HEK293 (cell line): ENCODE results near the gene ALLC.
A peak's percentile ranks its signal among the peaks of the same experiment; 100 is the strongest.

ENCODE experiments used
- CTCF ChIA-PET: fragments of 350-600 bp; formaldehyde crosslinking; extraction: SDS; loops from one replicate; lab custom pipeline; 2021; ENCODE audit warnings: antibody characterized with exemption; lab: Yijun Ruan, JAX
- POLR2A ChIA-PET: fragments of 300-600 bp; formaldehyde crosslinking; extraction: SDS; loops from one replicate; lab custom pipeline; 2020; ENCODE audit warnings: antibody characterized with exemption, inconsistent platforms; lab: Yijun Ruan, JAX
- H3K27ac ChIP-seq: fragments of 200-500 bp; sonication (Bioruptor generic); 2 replicates; pipeline ENCODE4 v1.5.1; 2014; ENCODE audit warnings: low read depth, low read length, control low read depth, inconsistent platforms; ENCODE audit errors: extremely low read depth
- H3K36me3 ChIP-seq, 2 experiments: fragments of 200-500 bp in 1 of 2; sonication (Bioruptor generic) in 1 of 2; 1 replicate in 1 of 2; 2 replicates in 1 of 2; pipeline ENCODE4 v1.5.1; 2014 to 2017; ENCODE audit warnings: inconsistent platforms in 2 of 2, low read length in 2 of 2; ENCODE audit not compliant: control insufficient read depth in 2 of 2, insufficient read depth in 1 of 2
- H3K4me1 ChIP-seq: fragments of 200-500 bp; sonication (Bioruptor generic); 2 replicates; pipeline ENCODE4 v1.5.1; 2014; ENCODE audit warnings: mild to moderate bottlenecking, low read length, inconsistent platforms; ENCODE audit not compliant: control insufficient read depth, insufficient read depth
- H3K4me3 ChIP-seq: 2 replicates; pipeline ENCODE4 v1.5.1; 2011; ENCODE audit warnings: low read depth, mild to moderate bottlenecking, control low read depth, low read length, moderate library complexity
- H3K9me3 ChIP-seq: fragments of 200-500 bp; sonication (Bioruptor generic); 2 replicates; pipeline ENCODE4 v1.5.1; 2014; ENCODE audit warnings: low read depth, low read length, inconsistent platforms; ENCODE audit not compliant: control insufficient read depth, insufficient read depth
- CTCF ChIP-seq: fragments of 450-650 bp; formaldehyde crosslinking; IDR thresholded peaks from 2 replicates; pipeline ENCODE4 v1.5.1; 2016; ENCODE audit warnings: missing biosample characterization, missing genetic modification characterization
- EGR2 ChIP-seq: fragments of 450-650 bp; formaldehyde crosslinking; IDR thresholded peaks from 2 replicates; pipeline ENCODE4 v1.5.1; 2016; ENCODE audit warnings: low read depth, missing biosample characterization, missing genetic modification characterization
- GFI1B ChIP-seq: fragments of 450-650 bp; formaldehyde crosslinking; IDR thresholded peaks from 2 replicates; pipeline ENCODE4 v1.5.1; 2016; ENCODE audit warnings: missing biosample characterization, missing genetic modification characterization
- GLI4 ChIP-seq: fragments of 450-650 bp; formaldehyde crosslinking; IDR thresholded peaks from 2 replicates; pipeline ENCODE4 v1.5.1; 2016; ENCODE audit warnings: missing biosample characterization, missing genetic modification characterization
- HOXC10 ChIP-seq: sonication (generic); formaldehyde crosslinking; IDR thresholded peaks from 2 replicates; pipeline ENCODE4 v1.8.1; 2023; ENCODE audit warnings: mild to moderate bottlenecking, missing genetic modification reagents
- SCRT1 ChIP-seq: fragments of 450-650 bp; formaldehyde crosslinking; IDR thresholded peaks from 2 replicates; pipeline ENCODE4 v1.5.1; 2016; ENCODE audit warnings: missing biosample characterization, missing genetic modification characterization, borderline replicate concordance
- SCRT2 ChIP-seq: fragments of 450-650 bp; formaldehyde crosslinking; IDR thresholded peaks from 2 replicates; pipeline ENCODE4 v1.5.1; 2016; ENCODE audit warnings: missing biosample characterization, missing genetic modification characterization
- ZEB2 ChIP-seq: fragments of 450-650 bp; formaldehyde crosslinking; IDR thresholded peaks from 2 replicates; pipeline ENCODE4 v1.5.1; 2016; ENCODE audit warnings: missing biosample characterization, missing genetic modification characterization
- ZFP37 ChIP-seq: fragments of 450-650 bp; formaldehyde crosslinking; IDR thresholded peaks from 2 replicates; pipeline ENCODE4 v1.5.1; 2016; ENCODE audit warnings: missing biosample characterization, missing genetic modification characterization
- ZNF324 ChIP-seq: fragments of 450-650 bp; formaldehyde crosslinking; IDR thresholded peaks from 2 replicates; pipeline ENCODE4 v1.5.1; 2016; ENCODE audit warnings: missing biosample characterization, missing genetic modification characterization
- ZNF350 ChIP-seq: fragments of 450-650 bp; formaldehyde crosslinking; IDR thresholded peaks from 2 replicates; pipeline ENCODE4 v1.5.0; 2017; ENCODE audit warnings: missing biosample characterization, mild to moderate bottlenecking, missing genetic modification characterization
- ZNF404 ChIP-seq: fragments of 450-650 bp; formaldehyde crosslinking; IDR thresholded peaks from 2 replicates; pipeline ENCODE4 v1.5.1; 2017; ENCODE audit warnings: missing biosample characterization, missing genetic modification characterization
- ZNF473 ChIP-seq: fragments of 450-650 bp; formaldehyde crosslinking; IDR thresholded peaks from 2 replicates; pipeline ENCODE4 v1.5.1; 2017; ENCODE audit warnings: missing biosample characterization, missing genetic modification characterization
- ZNF654 ChIP-seq: fragments of 450-650 bp; formaldehyde crosslinking; IDR thresholded peaks from 2 replicates; pipeline ENCODE4 v1.5.1; 2016; ENCODE audit warnings: low read depth, missing biosample characterization, missing genetic modification characterization
- ZSCAN23 ChIP-seq: fragments of 450-650 bp; formaldehyde crosslinking; IDR thresholded peaks from 2 replicates; pipeline ENCODE4 v1.5.1; 2016; ENCODE audit warnings: missing biosample characterization, missing genetic modification characterization

Gene ALLC

GRCh38 chr2:3683748-3684454 is 25.9 kb downstream of the ALLC start:
- POLR2A ChIA-PET, result no interaction called here
- TF ChIP-seq ZFP37 (no peak), ZNF324 (tag by site-specific recombination) (no peak), SCRT1 (tag by site-specific recombination) (0 out of 2 replicates have a peak, but pooled peaks have one; percentile 24), SCRT2 (0 out of 2 replicates have a peak, but pooled peaks have one; percentile 44)
- Histone ChIP-seq H3K36me3 (no peaks in the 10 kb centered on the region), H3K4me1 (no peaks in the 10 kb centered on the region), H3K9me3 (no peaks in the 10 kb centered on the region), H3K27ac (no peak overlapping the region), H3K4me3 (no peak overlapping the region)
- CTCF ChIA-PET, result no interaction called here

- TF ChIP-seq ZNF404 (tag by site-specific recombination) (no peak), ZNF473 (no peak)
- Histone ChIP-seq H3K4me3 (no peak overlapping the region), H3K4me1 (no peaks in the 10 kb centered on the region), H3K9me3 (no peaks in the 10 kb centered on the region), H3K27ac (no peak overlapping the region), H3K36me3 (no peaks in the 10 kb centered on the region)
- ChIA-PET CTCF (interaction anchor here (0.6 to 0.9 kb wide), 2 partner anchors 39 to 843 kb away, joined by 3 to 4 read pairs; no protein-coding TSS in a partner anchor), POLR2A (no interaction called here)
These were observed 32.2 kb downstream of the ALLC start for GRCh38 chr2:3689998-3690748.

GRCh38 chr2:3692375-3692774 is 34.4 kb downstream of the ALLC start:
- no peak overlapping the region for H3K27ac ChIP-seq
- H3K4me1 ChIP-seq, result no peaks in the 10 kb centered on the region
- H3K36me3 ChIP-seq, result no peaks in the 10 kb centered on the region
- ChIA-PET CTCF (interaction anchor here (0.5 to 3.4 kb wide), 9 partner anchors 14 to 858 kb away, joined by 3 to 19 read pairs (median 5); no protein-coding TSS in a partner anchor), POLR2A (interaction anchor here (0.6 kb wide), 1 partner anchor 520 kb away, joined by 8 read pairs; no protein-coding TSS in a partner anchor)
- peak; percentile 44; the same call in 1 of the 2 replicates for TF ChIP-seq CTCF (tag by site-specific recombination)
- TF ChIP-seq ZNF654 (tag by site-specific recombination), result peak; percentile 46
- no peak for TF ChIP-seq ZSCAN23
- no peak overlapping the region for H3K4me3 ChIP-seq
- H3K9me3 ChIP-seq, result no peaks in the 10 kb centered on the region

GRCh38 chr2:3696545-3696944 is 38.5 kb downstream of the ALLC start:
- POLR2A ChIA-PET, result no interaction called here
- Histone ChIP-seq H3K4me1 (no peaks in the 10 kb centered on the region), H3K9me3 (no peaks in the 10 kb centered on the region), H3K4me3 (no peak overlapping the region), H3K27ac (no peak overlapping the region), H3K36me3 (no peaks in the 10 kb centered on the region)
- TF ChIP-seq ZNF350 (tag by site-specific recombination), result no peak
- TF ChIP-seq ZEB2, result no peak
- no peak for TF ChIP-seq HOXC10 (CRISPR knock-in tag)
- no peak for TF ChIP-seq GFI1B
- no peak for TF ChIP-seq GLI4 (tag by site-specific recombination)
- TF ChIP-seq EGR2 (tag by site-specific recombination), result no peak
- CTCF ChIA-PET, result no interaction called here
